Activated CD8-positive, alpha-beta memory T cell treated with anti-CD3 and anti-CD28 coated beads for 48 hours (primary cell): Measurements from ENCODE around the gene RBM47.

Experiments
- DNase-seq, 3 experiments: peaks; one replicate each; pipeline ENCODE4 v3.0.0-alpha.2; 2020; ENCODE audit warnings: low read depth in 2 of 3, low spot score in 2 of 3

RBM47 gene

GRCh38 chr4:40502220-40502619, 127.4 kb downstream of the RBM47 start:
- no peak for DNase-seq

- no peak for DNase-seq
Observed at GRCh38 chr4:40500781-40501180, 128.9 kb downstream of the RBM47 start.

DNA sequence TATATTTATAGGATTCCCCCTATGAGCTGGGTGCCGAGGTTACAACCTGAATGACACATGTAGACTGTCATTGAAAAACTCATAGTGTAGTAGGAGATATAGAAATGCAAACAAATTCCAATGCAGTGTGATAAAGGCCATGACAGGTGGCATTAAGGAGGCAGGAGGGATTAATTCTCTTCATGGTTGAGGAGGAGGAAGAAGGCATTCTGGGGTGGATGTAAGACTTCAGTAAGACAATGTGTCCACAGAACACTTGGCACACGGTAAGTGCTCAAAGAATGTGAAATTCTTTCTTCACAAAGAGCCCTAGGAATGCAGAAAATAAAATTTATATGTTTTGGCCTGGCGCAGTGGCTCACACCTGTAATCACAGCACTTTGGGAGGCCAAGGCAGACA, 136.5 kb downstream of the RBM47 start:
- DNase-seq = no peak

DNA sequence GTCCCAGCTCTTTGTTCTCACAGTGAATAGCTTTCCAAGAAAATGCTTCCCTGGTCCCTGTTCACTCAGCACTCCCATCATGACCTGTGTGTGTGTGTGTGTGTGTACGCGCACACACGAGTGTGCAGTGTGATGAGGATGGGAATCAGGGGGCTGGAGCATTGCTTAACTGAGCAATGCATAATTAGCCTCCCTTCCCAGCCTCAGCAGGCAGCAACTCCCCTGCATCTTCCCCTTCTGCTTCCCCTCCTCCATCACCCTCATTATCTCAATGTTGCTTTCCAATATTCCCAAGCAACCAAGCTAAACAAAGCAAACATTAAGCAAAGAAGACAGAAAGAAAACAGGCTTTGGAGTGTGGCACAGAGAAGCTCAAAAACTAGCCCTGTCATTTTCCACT, 137.0 kb downstream of the RBM47 start:
- no peak for DNase-seq

- DNase-seq = no peak
Observed at GRCh38 chr4:40490481-40490880, 139.2 kb downstream of the RBM47 start.

DNA sequence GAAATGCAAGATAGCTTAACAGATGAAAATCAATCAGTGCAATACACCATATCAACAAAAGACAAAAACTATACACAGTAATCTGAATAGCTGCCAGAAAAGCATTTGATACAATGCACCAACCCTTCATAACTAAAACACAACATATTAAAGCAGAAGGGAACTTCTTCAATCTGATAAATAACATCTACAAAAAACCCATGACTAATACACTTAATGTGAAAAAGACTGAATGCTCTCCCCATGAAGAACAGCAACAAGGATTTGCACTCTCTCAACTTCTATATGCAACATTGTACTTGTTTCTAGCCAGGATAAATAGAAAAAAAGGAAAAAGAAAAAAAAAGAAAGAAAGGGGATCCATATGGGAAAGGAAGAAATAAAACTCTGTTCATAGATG, 139.7 kb downstream of the RBM47 start:
- no peak for DNase-seq

DNA sequence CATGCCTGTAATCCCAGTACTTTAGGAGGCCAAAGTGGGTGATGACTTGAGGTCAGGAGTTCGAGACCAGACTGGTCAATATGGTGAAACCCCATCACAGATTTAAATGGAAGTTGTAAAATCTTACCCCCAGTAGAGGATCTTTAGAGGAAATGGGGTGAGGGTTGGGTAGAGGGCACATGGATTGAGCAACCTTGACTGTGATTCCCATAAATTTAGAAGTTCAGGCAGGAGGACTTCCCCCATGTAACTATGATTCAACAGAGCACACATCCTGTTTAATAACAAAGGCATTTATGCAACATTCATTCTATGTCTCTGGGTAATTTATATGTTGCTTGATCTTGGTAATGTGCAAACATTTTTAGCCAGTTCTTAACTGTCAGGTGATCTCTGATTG, 143.1 kb downstream of the RBM47 start:
- DNase-seq = no peak

GRCh38 chr4:40484346-40485090, 145.1 kb downstream of the RBM47 start:
- no peak for DNase-seq

- DNase-seq = no peak
Observed at GRCh38 chr4:40482985-40483647, 146.5 kb downstream of the RBM47 start.

GRCh38 chr4:40481977-40482376, 147.7 kb downstream of the RBM47 start:
- DNase-seq = no peak

DNA sequence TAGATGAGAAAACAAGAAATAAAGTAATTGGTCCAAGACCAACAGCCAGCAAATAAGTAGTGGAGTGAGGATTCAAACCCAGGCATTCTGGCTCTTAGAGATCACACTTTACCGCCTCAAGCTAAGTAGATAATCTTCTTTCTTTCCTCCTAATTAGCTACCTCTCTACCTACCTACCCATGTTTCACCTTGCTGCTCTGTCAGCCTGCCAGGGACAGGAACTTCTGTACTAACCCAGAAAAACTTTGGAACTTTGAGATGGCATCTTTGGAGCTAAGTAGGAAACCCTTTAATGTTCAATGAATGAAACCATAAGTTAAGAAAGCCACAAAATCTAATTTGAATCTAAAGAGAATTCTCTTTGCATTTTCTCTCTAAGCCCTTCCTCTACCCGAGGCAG, 149.4 kb downstream of the RBM47 start:
- DNase-seq = no peak

DNA sequence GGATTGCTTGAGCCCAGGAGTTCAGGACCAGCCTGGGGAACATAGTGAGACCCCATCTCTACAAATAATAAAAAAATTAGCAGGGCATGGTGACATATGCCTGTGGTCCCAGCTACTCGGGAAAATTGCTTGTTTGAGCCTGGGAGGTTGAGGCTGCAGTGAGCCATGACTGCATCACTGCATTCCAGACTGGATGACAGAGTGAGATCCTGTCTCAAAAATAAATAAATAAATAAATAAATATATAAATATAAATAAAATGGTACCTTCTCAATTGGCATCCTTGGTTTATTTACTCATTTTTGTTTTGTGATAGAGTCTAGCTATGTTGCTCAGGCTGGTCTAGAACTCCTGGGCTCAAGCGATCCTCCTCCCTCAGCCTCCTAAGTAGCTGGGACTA, 150.3 kb downstream of the RBM47 start:
- DNase-seq = no peak

GRCh38 chr4:40475609-40476008, 154.1 kb downstream of the RBM47 start:
- no peak for DNase-seq

- DNase-seq = no peak
Observed at GRCh38 chr4:40473578-40474388, 155.9 kb downstream of the RBM47 start.

- no peak for DNase-seq
Observed at GRCh38 chr4:40471923-40472322, 157.7 kb downstream of the RBM47 start.

GRCh38 chr4:40466789-40467188, 162.9 kb downstream of the RBM47 start:
- DNase-seq = no peak

GRCh38 chr4:40462326-40462725, 167.3 kb downstream of the RBM47 start:
- no peak for DNase-seq

DNA sequence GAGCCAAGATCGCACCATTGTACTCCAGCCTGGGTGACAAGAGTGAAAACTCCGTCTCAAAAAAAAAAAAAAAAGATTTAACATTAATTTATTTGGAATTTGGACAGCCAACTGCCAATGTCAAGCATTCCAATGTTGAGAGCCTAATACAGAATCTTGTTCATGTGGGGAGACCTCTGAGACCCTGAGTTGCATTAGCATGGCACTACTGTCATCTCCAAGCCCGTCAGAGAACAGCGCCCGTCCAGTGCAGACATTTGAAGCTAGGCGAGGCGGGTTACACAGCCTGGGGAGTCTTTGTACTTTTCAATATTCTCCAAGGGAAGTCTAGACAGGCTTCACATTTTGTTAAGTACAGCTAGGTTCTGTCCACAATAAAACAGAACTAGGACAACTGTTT, 167.8 kb downstream of the RBM47 start:
- DNase-seq = no peak

GRCh38 chr4:40461062-40461461, 168.6 kb downstream of the RBM47 start:
- DNase-seq = no peak

DNA sequence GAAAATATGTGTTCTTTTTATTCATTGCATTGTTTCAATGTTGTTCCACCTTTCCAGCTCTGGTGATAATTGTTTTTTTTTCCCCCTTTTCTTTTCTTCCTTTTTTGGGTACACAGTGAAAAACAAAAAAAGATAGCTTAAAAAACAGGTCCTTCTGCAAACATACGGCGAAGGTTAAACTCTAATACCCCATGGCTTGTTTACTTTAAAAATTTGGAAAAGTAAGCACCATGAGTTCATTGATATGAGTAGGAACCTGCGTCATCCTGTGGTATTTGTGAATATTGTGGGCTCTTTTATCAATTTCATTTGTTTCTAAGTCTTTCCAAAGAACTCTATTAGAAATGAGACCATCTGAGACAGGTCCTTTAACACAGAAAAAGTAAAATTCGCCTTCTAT, 171.0 kb downstream of the RBM47 start:
- DNase-seq = no peak

DNA sequence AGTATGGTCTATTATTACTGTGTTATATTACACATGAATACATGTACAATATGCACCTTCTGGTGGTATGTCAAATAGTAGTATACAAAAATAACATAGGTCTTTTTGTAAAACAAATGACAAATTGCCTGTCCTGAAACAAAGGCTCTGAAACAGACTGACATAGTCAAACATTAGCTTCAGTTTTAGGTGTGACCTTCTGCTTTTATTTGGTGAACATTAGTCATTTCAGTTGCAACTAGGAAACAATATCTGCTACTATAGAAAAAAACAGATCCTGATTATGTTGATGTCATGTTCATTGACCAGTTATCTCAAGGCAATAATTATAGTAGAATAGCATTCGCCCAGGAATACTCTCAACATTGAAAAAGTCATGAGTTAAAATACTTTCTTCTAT, 171.6 kb downstream of the RBM47 start:
- no peak for DNase-seq

DNA sequence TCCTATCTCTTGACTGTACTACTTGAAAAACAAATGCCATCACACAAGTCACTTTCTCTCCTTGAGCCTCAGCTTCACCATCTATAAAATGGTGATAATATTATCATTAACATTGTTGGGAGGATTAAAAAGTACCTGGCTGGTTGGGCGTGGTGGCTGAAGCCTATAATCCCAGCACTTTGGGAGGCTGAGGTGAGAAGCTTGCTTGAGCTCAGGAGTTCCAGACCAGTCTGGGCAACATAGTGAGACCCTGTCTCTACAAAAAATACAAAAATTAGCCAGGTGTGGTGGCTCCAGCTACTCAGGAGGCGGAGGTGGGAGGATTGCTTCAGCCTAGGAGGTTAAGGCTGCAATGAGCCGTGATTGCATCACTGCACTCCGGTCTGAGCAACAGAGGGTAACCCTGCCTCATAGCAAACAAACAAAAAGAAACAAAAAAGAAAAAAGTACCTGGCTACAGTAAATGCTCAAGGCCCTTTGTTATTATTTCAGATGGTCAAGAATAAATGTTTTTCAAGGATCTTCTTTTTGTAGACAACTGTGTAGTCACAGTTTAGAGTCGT, 174.2 kb downstream of the RBM47 start:
- DNase-seq = no peak
